ENCODE measurements around the gene GNAI3.

GRCh38 chr1:109664671-109665070 is 116.3 kb downstream of the GNAI3 start:
- TF ChIP-seq POLR2A (IDR thresholded peaks at IDR 0.05; ENCODE audit: control extremely low read depth in 1 of 2, low read depth in 2 of 2, low read length in 2 of 2) (no peak), RAD21 (IDR thresholded peaks at IDR 0.05 in 1 of 2, conservative IDR thresholded peaks at IDR 0.05 in 1 of 2; ENCODE audit: low read depth in 2 of 2, low read length in 2 of 2) (no peak), EGR1 (IDR thresholded peaks at IDR 0.05; ENCODE audit: borderline replicate concordance, low read depth, low read length) (no peak), EZH2 (IDR thresholded peaks at IDR 0.05; ENCODE audit: low read depth, low read length, severe bottlenecking) (no peak), TAF1 (IDR thresholded peaks at IDR 0.05; ENCODE audit: low read depth, low read length) (no peak), CHD2 (IDR thresholded peaks at IDR 0.05; ENCODE audit: low read length) (no peak), GABPA (IDR thresholded peaks at IDR 0.05; ENCODE audit: borderline replicate concordance, insufficient read depth, low read length) (no peak), SAP30 (IDR thresholded peaks at IDR 0.05; ENCODE audit: insufficient read depth, insufficient replicate concordance, low read length) (no peak), POU5F1 (IDR thresholded peaks at IDR 0.05; ENCODE audit: low read depth, low read length) (no peak), RFX5 (IDR thresholded peaks at IDR 0.05; ENCODE audit: borderline replicate concordance, low read depth, low read length) (no peak), POLR2AphosphoS5 (IDR thresholded peaks at IDR 0.05; ENCODE audit: low read depth, low read length) (no peak)
- TF ChIP-seq, protein P1, sequence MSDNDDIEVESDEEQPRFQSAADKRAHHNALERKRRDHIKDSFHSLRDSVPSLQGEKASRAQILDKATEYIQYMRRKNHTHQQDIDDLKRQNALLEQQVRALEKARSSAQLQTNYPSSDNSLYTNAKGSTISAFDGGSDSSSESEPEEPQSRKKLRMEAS (IDR thresholded peaks at IDR 0.05): no peak
- TF ChIP-seq, protein P2, sequence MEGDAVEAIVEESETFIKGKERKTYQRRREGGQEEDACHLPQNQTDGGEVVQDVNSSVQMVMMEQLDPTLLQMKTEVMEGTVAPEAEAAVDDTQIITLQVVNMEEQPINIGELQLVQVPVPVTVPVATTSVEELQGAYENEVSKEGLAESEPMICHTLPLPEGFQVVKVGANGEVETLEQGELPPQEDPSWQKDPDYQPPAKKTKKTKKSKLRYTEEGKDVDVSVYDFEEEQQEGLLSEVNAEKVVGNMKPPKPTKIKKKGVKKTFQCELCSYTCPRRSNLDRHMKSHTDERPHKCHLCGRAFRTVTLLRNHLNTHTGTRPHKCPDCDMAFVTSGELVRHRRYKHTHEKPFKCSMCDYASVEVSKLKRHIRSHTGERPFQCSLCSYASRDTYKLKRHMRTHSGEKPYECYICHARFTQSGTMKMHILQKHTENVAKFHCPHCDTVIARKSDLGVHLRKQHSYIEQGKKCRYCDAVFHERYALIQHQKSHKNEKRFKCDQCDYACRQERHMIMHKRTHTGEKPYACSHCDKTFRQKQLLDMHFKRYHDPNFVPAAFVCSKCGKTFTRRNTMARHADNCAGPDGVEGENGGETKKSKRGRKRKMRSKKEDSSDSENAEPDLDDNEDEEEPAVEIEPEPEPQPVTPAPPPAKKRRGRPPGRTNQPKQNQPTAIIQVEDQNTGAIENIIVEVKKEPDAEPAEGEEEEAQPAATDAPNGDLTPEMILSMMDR (IDR thresholded peaks at IDR 0.05; ENCODE audit: control extremely low read depth in 1 of 3, insufficient read depth in 1 of 3, low read depth in 1 of 3, low read length in 3 of 3): no peak

Data from H1 (cell line).